SK-N-SH (cell line): ENCODE data around the gene IL9R. TPM values are rescaled to one million over a fixed set of nuclear protein-coding genes. Genes with fewer than 3 reads are reported as not detected.

Experiments used
- CTCF ChIA-PET: fragments of 300-600, 350-600 bp; formaldehyde crosslinking; extraction: SDS; loops from one replicate; lab custom pipeline; 2021; lab: Yijun Ruan, JAX
- POLR2A ChIA-PET: fragments of 350-600 bp; sonication (Branson Sonifier 250); formaldehyde crosslinking; extraction: SDS; loops from one replicate; lab custom pipeline; 2020; ENCODE audit warnings: antibody characterized with exemption, inconsistent platforms; lab: Yijun Ruan, JAX
- DNase-seq: peaks from one replicate; pipeline ENCODE4 v3.0.0; 2012
- H2AFZ ChIP-seq: fragments of 200-600 bp; sonication (generic); 2 replicates; pipeline ENCODE4 v1.8.1; 2016; ENCODE audit warnings: antibody characterized with exemption, mild to moderate bottlenecking, low read depth
- H3F3A ChIP-seq: fragments of 200-600 bp; sonication (generic); replicated peaks from 2 replicates; pipeline ENCODE3; 2016; ENCODE audit warnings: antibody characterized with exemption, mild to moderate bottlenecking; ENCODE audit not compliant: insufficient read depth
- H3K27ac ChIP-seq, 2 experiments: fragments of 200-500 bp in 1 of 2; fragments of 200-600 bp in 1 of 2; sonication (Bioruptor generic) in 1 of 2; sonication (generic), shearing (Covaris generic) in 1 of 2; 2 replicates each; pipeline versions ENCODE4 v1.5.1 to v1.6.1; 2014 to 2016; ENCODE audit warnings: low read depth in 2 of 2, inconsistent platforms in 1 of 2, low read length in 1 of 2, mild to moderate bottlenecking in 1 of 2, mixed read lengths in 1 of 2
- H3K27me3 ChIP-seq: fragments of 200-600 bp; sonication (generic), shearing (Covaris generic); 2 replicates; pipeline ENCODE4 v1.6.1; 2016; ENCODE audit warnings: mixed run types; ENCODE audit not compliant: insufficient read depth
- H3K36me3 ChIP-seq, 2 experiments: fragments of 200-500 bp in 1 of 2; fragments of 200-600 bp in 1 of 2; sonication (Bioruptor generic) in 1 of 2; sonication (generic) in 1 of 2; replicated peaks in 1 of 2; 2 replicates each; pipeline versions ENCODE3 to v1.5.1; 2014 to 2016; ENCODE audit warnings: low read length in 1 of 2, mild to moderate bottlenecking in 1 of 2; ENCODE audit not compliant: insufficient read depth in 2 of 2, control insufficient read depth in 1 of 2
- H3K4me1 ChIP-seq, 2 experiments: fragments of 200-500 bp in 1 of 2; fragments of 200-600 bp in 1 of 2; sonication (Bioruptor generic) in 1 of 2; sonication (generic), shearing (Covaris generic) in 1 of 2; 2 replicates each; pipeline versions ENCODE4 v1.5.1 to v1.6.1; 2014 to 2016; ENCODE audit warnings: low read depth in 1 of 2, low read length in 1 of 2, mixed run types in 1 of 2; ENCODE audit not compliant: insufficient read depth in 2 of 2, control insufficient read depth in 1 of 2
- H3K4me2 ChIP-seq: fragments of 200-600 bp; sonication (generic), shearing (Covaris generic); 2 replicates; pipeline ENCODE4 v1.6.1; 2017; ENCODE audit warnings: mixed run types
- H3K4me3 ChIP-seq, 2 experiments: fragments of 200-500 bp in 1 of 2; fragments of 200-600 bp in 1 of 2; sonication (Bioruptor generic) in 1 of 2; sonication (generic), shearing (Covaris generic) in 1 of 2; 2 replicates each; pipeline versions ENCODE4 v1.5.1 to v1.8.1; 2014 to 2016; ENCODE audit warnings: low read depth in 2 of 2, inconsistent platforms in 1 of 2, low read length in 1 of 2, mild to moderate bottlenecking in 1 of 2, mixed read lengths in 1 of 2, moderate library complexity in 1 of 2
- H3K79me2 ChIP-seq: fragments of 200-600 bp; sonication (generic); 2 replicates; pipeline ENCODE4 v1.8.1; 2017; ENCODE audit warnings: mild to moderate bottlenecking; ENCODE audit not compliant: insufficient read depth
- H3K9ac ChIP-seq: fragments of 200-600 bp; sonication (generic); 2 replicates; pipeline ENCODE4 v1.6.1; 2017; ENCODE audit warnings: mixed run types
- H3K9me2 ChIP-seq: fragments of 200-600 bp; sonication (generic); 2 replicates; pipeline ENCODE4 v1.6.1; 2017; ENCODE audit warnings: mixed run types
- H3K9me3 ChIP-seq: fragments of 200-600 bp; sonication (generic); 2 replicates; pipeline ENCODE4 v1.6.1; 2017; ENCODE audit warnings: mixed run types, mild to moderate bottlenecking, moderate library complexity
- H4K20me1 ChIP-seq: fragments of 200-600 bp; sonication (generic); 2 replicates; pipeline ENCODE4 v1.6.1; 2017; ENCODE audit warnings: mild to moderate bottlenecking, mixed run types; ENCODE audit not compliant: insufficient read depth
- ELF1 ChIP-seq: IDR thresholded peaks from 2 replicates; pipeline ENCODE4 v1.4.0; 2012
- EP300 ChIP-seq, 2 experiments: IDR thresholded peaks; 2 replicates each; pipeline versions ENCODE4 v1.4.0 to v1.6.1; 2012; ENCODE audit warnings: borderline replicate concordance in 1 of 2, low read depth in 1 of 2, low read length in 1 of 2
- FOSL2 ChIP-seq: IDR thresholded peaks from 2 replicates; pipeline ENCODE4 v1.4.0; 2012; ENCODE audit warnings: low read depth, mild to moderate bottlenecking, moderate library complexity, borderline replicate concordance
- FOXJ3 ChIP-seq: sonication (generic); formaldehyde crosslinking; IDR thresholded peaks from 2 replicates; pipeline ENCODE4 v1.5.1; 2020; ENCODE audit warnings: mild to moderate bottlenecking, missing genetic modification reagents
- FOXM1 ChIP-seq: IDR thresholded peaks from 2 replicates; pipeline ENCODE4 v1.4.0; 2012; ENCODE audit warnings: low read depth, mild to moderate bottlenecking
- GABPA ChIP-seq: IDR thresholded peaks from 2 replicates; pipeline ENCODE4 v1.4.0; 2012; ENCODE audit warnings: low read depth, mild to moderate bottlenecking
- GATA2 ChIP-seq: sonication (generic); formaldehyde crosslinking; IDR thresholded peaks from 2 replicates; pipeline ENCODE4 v1.5.0; 2020; ENCODE audit warnings: mild to moderate bottlenecking, missing genetic modification reagents
- JUND ChIP-seq: IDR thresholded peaks from 2 replicates; pipeline ENCODE4 v1.4.0; 2012
- NFIC ChIP-seq: IDR thresholded peaks from 2 replicates; pipeline ENCODE4 v1.4.0; 2012; ENCODE audit warnings: borderline replicate concordance
- RCOR1 ChIP-seq: fragments of 150-350 bp; IDR thresholded peaks from 2 replicates; pipeline ENCODE4 v1.6.1; 2017; ENCODE audit warnings: antibody characterized with exemption, low read length
- SMC3 ChIP-seq: IDR thresholded peaks from 2 replicates; pipeline ENCODE4 v1.6.1; 2012; ENCODE audit warnings: low read depth, low read length, improper control_type of control experiment
- TCF12 ChIP-seq: IDR thresholded peaks from 2 replicates; pipeline ENCODE4 v1.4.0; 2012
- WGBS: methylation state at CpG from one replicate; pipeline ENCODE4 v1.1.6; 2017; ENCODE audit warnings: low lambda C conversion rate; 5-methylcytosine and 5-hydroxymethylcytosine counted together
- polyA plus RNA-seq, 3 experiments: library from polyadenylated mRNA; depleted of rRNA; stranded (reverse); fragments of >200 nt; gene quantifications; 2 replicates each; pipeline ENCODE4 v1.2.3, GENCODE V29; 2012
- TF ChIP-seq, protein P1 (sequence below): IDR thresholded peaks from 2 replicates; pipeline ENCODE4 v1.4.0; 2012; ENCODE audit warnings: low read depth, borderline replicate concordance
- TF ChIP-seq, protein P2 (sequence below): fragments of 150-350 bp; IDR thresholded peaks from 2 replicates; pipeline ENCODE4 v1.6.1; 2017; ENCODE audit warnings: antibody characterized with exemption, low read length, low read depth, borderline replicate concordance
- TF ChIP-seq, protein P3 (sequence below): IDR thresholded peaks from 2 replicates; pipeline ENCODE4 v1.4.0; 2012; ENCODE audit warnings: low read depth, borderline replicate concordance

IL9R gene
- polyA plus RNA-seq, 1 of the 3 experiments (the other 2 are of a cell fraction): 0.03 TPM

DNA sequence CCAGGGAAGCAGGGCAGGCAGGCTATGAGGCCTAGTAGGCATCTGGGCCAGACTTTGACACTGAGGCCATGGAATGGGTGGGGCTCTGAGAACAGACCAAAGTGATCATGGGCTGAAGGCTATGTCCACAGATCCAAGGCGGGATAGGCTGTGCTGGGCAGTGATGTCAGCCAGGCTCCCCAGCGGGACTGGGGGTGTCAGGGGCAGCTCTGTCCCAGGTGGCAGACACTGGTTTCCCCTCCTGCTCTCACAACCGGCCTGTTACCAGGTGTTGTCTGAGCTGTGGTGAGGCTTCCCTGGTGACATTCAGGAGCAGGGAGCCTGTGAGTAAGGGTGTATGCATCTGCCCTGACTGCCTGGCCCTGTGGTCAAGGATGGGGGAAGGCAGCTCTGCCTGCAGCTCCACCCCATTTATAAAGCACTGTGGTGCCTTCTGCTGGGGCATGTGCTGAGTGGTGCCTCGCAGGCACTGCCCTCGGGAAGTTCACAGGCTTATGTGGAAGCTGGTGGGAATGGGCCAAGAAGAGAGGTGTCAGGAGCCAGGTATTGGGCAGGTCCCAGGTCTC, 2.9 kb downstream of the IL9R start:
- no peaks in the 10 kb centered on the region for H3K79me2 ChIP-seq
- no peak overlapping the region for H3K4me2 ChIP-seq
- TF ChIP-seq GABPA: no peak
- H3K27ac ChIP-seq: no peak overlapping the region
- POLR2A ChIA-PET: no interaction called here
- no peaks in the 10 kb centered on the region for H3K36me3 ChIP-seq
- no peaks in the 10 kb centered on the region for H3F3A ChIP-seq
- WGBS: 60% methylated on average over 1 of the region's 5 CpGs
- no peak for DNase-seq
- H3K9ac ChIP-seq: no peak overlapping the region
- peaks cover 0 to 17% of the 10 kb centered on the region in 2 experiments; a peak in 1 of 4 replicates for H3K4me1 ChIP-seq
- H3K9me3 ChIP-seq: no peaks in the 10 kb centered on the region
- no peaks in the 10 kb centered on the region for H3K27me3 ChIP-seq
- no peak overlapping the region for H2AFZ ChIP-seq
- H3K4me3 ChIP-seq: no peak overlapping the region
- no peaks in the 10 kb centered on the region for H4K20me1 ChIP-seq
- no peaks in the 10 kb centered on the region for H3K9me2 ChIP-seq
- CTCF ChIA-PET: no interaction called here

DNA sequence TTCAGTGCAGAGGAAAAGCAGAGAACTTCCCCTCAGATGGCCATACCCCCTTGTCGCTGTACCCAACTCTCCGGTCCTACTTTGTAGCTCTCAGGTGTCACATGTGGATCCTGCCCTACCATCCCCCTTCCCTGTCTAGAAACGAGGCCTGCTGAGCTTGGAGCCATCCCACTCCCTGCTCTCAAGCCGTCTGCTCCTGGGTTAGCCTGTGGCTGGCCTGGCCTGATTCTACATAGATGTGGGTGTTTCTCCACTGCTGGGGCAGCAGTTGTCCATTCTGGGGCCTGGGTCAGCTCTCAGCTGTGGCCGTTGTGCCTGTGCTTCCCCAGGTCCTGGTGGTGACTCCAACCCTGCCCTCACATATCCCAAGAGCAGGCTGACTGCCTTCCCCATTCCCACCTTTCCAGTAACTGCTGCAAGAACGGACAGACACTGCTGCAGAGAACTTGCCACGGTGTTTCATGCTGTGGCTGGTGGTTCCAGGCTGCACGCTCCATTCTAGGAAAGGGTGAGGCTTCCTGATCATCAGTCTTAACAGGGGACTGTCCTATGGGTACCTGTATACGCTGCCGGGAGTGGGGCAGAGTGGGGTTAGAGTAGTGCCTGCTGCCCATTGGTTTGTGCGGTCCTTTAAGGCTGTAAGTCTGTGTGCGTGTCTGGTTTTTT, 3.6 kb downstream of the IL9R start:
- DNase-seq: no peak
- no peak overlapping the region for H3K4me2 ChIP-seq
- H3K4me3 ChIP-seq: no peak overlapping the region
- H2AFZ ChIP-seq: no peak overlapping the region
- peaks cover 0 to 17% of the 10 kb centered on the region in 2 experiments; a peak in 1 of 4 replicates for H3K4me1 ChIP-seq
- H4K20me1 ChIP-seq: no peaks in the 10 kb centered on the region
- no peaks in the 10 kb centered on the region for H3K9me2 ChIP-seq
- H3F3A ChIP-seq: no peaks in the 10 kb centered on the region
- H3K27me3 ChIP-seq: no peaks in the 10 kb centered on the region
- POLR2A ChIA-PET: no interaction called here
- H3K36me3 ChIP-seq: no peaks in the 10 kb centered on the region
- no peaks in the 10 kb centered on the region for H3K79me2 ChIP-seq
- TF ChIP-seq, protein P1, sequence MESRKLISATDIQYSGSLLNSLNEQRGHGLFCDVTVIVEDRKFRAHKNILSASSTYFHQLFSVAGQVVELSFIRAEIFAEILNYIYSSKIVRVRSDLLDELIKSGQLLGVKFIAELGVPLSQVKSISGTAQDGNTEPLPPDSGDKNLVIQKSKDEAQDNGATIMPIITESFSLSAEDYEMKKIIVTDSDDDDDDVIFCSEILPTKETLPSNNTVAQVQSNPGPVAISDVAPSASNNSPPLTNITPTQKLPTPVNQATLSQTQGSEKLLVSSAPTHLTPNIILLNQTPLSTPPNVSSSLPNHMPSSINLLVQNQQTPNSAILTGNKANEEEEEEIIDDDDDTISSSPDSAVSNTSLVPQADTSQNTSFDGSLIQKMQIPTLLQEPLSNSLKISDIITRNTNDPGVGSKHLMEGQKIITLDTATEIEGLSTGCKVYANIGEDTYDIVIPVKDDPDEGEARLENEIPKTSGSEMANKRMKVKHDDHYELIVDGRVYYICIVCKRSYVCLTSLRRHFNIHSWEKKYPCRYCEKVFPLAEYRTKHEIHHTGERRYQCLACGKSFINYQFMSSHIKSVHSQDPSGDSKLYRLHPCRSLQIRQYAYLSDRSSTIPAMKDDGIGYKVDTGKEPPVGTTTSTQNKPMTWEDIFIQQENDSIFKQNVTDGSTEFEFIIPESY: no peak
- TF ChIP-seq EP300 (IDR thresholded peaks at IDR 0.05; ENCODE audit: borderline replicate concordance in 1 of 2, low read depth in 1 of 2, low read length in 1 of 2): no peak
- no peak for TF ChIP-seq FOSL2
- TF ChIP-seq RCOR1: no peak
- TF ChIP-seq NFIC: no peak
- no peak for TF ChIP-seq GABPA
- TF ChIP-seq, protein P2, sequence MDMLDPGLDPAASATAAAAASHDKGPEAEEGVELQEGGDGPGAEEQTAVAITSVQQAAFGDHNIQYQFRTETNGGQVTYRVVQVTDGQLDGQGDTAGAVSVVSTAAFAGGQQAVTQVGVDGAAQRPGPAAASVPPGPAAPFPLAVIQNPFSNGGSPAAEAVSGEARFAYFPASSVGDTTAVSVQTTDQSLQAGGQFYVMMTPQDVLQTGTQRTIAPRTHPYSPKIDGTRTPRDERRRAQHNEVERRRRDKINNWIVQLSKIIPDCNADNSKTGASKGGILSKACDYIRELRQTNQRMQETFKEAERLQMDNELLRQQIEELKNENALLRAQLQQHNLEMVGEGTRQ: no peak
- TF ChIP-seq TCF12: no peak
- TF ChIP-seq GATA2 (CRISPR knock-in tag): no peak
- TF ChIP-seq FOXM1: no peak
- no peak for TF ChIP-seq JUND
- no peak for TF ChIP-seq FOXJ3 (CRISPR knock-in tag)
- no peak for TF ChIP-seq SMC3
- TF ChIP-seq ELF1: no peak
- TF ChIP-seq, protein P3, sequence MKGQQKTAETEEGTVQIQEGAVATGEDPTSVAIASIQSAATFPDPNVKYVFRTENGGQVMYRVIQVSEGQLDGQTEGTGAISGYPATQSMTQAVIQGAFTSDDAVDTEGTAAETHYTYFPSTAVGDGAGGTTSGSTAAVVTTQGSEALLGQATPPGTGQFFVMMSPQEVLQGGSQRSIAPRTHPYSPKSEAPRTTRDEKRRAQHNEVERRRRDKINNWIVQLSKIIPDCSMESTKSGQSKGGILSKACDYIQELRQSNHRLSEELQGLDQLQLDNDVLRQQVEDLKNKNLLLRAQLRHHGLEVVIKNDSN: no peak
- no peak overlapping the region for H3K27ac ChIP-seq
- H3K9ac ChIP-seq: no peak overlapping the region
- H3K9me3 ChIP-seq: no peaks in the 10 kb centered on the region
- 46% methylated on average over 8 of the region's 12 CpGs for WGBS
- CTCF ChIA-PET: no interaction called here
